Kidney tubule cell (primary cell): Measurements from ENCODE around the gene EXOSC1.
"Not testable (repeated sequence)": the region's sequence is repeated elsewhere in the genome, so short reads cannot be mapped to it uniquely, and the experiment has no call there.

Experiments
- DNase-seq: peaks from one replicate; pipeline ENCODE4 v3.0.0-alpha.2; 2018; ENCODE audit warnings: low spot score

EXOSC1 gene

DNA sequence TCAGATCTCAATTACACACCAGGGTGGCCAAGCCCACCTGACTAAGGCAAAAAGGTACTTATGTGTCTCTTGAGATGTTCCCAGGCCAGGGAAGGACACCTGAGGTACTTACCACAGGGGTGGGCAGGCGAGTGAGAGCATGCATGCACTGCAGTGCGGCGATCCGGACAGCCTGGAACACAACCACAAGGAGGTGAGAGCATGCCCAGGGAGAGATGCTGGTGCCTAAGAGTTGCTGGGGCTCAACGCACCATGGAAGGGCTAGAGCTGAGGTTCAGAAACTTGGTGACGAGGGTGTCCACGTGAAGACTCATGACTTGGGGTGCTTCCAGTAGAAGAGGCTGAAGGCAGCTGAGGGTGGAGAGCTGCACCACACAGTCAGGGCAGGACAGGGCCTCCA, 13.3 kb upstream of the EXOSC1 start:
- DNase-seq = no peak

DNA sequence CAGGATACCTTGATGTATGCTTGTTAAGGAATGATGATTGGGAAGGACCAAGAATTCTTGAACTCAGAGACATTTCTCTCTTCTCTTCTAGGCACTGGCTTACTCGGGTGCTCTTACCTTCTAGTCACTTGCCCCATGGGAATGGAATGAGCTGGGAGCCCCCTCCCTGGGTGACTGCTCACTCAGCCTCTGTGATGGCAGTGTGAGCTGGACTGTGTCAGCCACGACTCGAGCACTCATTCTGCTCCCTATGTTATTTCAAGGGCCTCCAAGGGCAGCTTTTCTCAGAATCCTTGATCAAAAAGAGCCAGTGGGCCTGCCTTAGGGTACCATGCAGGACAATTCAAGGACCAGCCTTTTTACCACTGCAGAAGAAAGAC, 10.9 kb upstream of the EXOSC1 start:
- DNase-seq = no peak

GRCh38 chr10:97456034-97456685, 10.4 kb upstream of the EXOSC1 start:
- no peak for DNase-seq

GRCh38 chr10:97454330-97455036, 8.7 kb upstream of the EXOSC1 start:
- no peak for DNase-seq

GRCh38 chr10:97452352-97452751, 6.5 kb upstream of the EXOSC1 start:
- no peak for DNase-seq

GRCh38 chr10:97451605-97452004, 5.8 kb upstream of the EXOSC1 start:
- DNase-seq = no peak

GRCh38 chr10:97450828-97451227, 5.0 kb upstream of the EXOSC1 start:
- DNase-seq = peak; percentile 66

GRCh38 chr10:97445357-97445721, 467 bp downstream of the EXOSC1 start:
- DNase-seq = no peak

DNA sequence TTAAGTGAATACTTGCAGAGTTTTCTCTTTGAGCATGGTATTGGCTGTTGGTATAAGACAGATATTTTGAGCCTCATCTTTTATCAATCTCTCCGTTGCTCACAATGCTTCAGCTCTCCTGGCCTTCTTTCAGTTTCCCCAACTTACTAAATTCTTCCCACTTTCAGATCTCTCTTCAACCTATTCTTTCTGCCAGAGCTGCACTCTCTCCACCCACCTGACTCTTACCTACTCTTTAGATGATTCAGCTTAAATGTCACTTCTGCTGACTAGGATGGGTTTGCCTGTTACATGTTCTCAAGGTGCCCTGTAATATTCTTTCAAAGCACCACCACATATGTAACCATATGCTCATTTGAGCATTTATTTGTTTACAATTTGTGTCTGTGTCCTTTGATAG, 1.6 kb downstream of the EXOSC1 start:
- no peak for DNase-seq

DNA sequence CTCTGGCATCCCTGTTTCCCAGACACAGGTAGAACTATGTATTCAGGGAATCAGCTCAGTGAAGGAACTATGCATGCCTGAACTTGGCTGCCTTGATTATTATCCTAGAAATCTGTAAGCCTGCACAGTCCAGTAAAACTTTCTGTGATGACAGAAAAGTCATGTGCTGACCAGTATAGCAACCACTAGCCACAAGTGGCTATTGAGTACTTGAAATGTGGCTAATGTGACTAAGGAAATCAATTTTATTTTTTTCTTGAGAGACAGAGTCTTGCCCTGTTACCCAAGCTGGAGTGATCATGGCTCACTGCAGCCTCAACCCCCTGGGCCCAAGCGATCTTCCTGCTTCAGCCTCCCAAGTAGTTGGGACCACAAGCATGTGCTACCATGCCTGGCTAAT, 3.5 kb downstream of the EXOSC1 start:
- DNase-seq = peak; percentile 67

DNA sequence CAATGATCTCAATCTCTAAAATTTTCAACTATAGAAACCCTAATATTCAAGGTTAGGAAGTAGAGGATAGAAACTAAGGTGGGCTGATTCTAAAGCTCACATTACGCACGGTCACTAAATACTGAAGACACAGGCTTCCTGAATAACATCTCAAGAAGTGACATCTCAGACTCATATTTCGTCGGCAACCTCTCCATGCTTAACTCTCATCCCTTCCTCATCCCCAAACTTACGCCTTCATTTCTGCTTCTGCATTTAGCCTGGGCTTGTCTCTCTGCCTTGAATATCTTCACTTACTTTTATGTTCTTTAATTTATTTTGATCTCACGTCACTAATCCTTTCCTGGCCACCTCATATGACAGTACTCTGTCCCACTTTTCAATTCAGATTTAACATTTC, 10.6 kb downstream of the EXOSC1 start:
- no peak for DNase-seq

- DNase-seq = no peak
Observed at GRCh38 chr10:97434557-97434956, 11.2 kb downstream of the EXOSC1 start.

DNA sequence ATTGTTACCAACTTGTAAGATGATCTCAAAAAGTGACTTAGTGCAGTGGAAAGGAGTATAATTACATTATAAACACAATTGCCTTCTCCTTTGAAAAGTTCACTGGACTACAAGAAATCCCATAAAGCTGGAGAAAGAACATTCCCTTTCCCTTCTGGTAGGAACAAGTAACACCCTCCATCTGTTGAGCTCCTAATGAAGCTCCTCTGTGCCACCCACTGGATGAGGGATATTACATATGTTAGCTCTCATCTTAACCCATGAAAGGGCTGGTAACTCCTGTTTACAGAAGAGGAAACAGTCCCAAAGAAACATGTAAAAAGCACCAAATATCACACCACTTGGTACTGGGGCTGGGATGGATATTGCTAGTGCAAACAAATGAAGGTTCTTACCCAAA, 11.8 kb downstream of the EXOSC1 start:
- no peak for DNase-seq

DNA sequence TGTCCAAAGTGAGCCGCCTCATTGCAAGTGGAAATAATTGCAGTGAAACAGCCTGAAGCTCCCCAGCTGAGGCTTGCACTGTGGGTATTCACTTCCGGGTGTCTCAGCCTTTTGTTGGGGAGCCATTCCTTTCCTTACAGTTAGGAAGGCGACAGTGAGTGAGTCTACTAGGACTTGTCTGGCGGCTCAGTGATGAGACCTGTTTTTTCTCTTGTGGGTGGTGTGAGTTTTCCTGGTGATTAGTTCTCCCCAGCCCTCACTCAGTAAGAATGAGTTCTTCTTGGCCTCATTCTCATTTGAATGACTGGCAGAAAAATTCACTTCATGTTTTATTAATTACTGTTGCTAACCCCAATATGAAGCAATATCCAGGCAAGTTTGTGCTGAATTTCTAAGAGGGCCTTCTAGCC, 17.2 kb downstream of the EXOSC1 start:
- peak; percentile 49 for DNase-seq

- peak; percentile 85 for DNase-seq
Observed at GRCh38 chr10:97427571-97428179, 18.1 kb downstream of the EXOSC1 start.

DNA sequence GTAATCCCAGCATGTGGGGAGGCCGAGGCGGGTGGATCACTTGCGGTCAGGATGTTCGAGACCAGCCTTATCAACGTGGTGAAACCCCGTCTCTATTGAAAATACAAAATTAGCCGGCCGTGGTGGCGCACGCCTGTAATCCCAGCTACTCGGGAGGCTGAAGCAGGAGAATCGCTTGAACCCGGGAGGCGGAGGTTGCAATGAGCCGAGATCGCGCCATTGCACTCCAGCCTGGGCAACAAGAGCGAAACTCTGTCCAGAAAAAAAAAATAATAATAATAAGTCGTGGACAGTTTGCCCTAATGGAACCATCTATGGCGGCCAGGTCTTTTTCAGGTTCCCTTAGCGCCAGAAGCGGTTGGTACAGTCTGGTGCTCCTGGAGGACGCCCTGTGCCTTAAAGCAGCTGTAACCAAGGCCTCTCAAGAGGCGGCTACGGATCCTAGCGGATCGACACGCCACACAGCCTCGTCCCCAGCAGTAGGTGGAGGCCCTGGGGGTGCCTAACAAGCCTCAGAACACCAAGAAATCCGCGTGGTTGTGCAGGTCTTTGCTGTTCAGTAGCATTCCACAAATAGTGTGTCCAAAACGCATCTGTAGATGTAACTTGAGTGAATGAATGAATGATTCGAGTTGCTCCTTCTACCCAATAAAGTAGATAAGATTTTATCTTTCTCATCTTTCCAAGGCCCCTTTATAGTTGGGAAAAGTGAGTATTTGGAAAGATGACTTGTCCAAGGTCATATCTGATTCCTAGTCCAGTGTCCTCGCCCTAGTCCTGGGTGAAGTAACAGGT, 18.8 kb downstream of the EXOSC1 start:
- DNase-seq = no peak

DNA sequence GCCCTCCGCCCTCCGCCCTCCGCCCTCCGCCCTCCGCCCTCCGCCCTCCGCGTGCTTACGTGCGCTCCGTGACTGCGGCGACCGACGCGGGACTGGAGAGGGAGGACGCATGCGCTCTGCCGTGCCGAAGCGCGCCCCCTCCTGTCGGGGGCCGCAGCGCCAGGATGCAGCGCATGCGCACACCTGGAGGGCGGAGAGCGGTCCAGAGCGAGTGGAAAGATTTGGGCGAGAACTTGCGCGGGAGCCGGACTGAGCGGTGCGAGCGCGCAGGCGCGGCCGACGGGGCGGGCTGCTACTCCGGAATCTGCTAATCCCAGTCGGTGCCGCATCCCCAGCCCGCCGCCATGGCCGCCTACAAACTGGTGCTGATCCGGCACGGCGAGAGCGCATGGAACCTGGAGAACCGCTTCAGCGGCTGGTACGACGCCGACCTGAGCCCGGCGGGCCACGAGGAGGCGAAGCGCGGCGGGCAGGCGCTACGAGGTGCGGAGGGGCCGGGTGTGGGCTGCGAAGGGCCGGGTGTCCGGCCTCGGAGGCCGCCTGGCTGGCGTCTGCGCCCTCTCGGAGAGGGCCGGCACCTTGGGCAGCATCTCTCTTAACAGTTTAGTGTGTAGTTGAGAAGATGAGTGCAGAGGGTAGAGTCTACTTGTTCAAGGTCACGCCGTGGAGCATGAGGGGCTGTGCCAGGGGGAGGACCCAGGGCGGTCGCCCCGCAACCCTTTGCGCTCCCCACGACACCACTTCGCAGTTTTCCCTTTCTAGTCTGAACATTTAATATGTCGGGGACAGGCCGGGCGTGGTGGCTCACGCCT, 19.6 kb downstream of the EXOSC1 start, which contains the start of gene PGAM1:
PGAM1 (plus strand) TSS at position 228 of the 812 bp plus-strand sequence; CDS start at position 345, 117 bp downstream.
- DNase-seq = peak; percentile 97

DNA sequence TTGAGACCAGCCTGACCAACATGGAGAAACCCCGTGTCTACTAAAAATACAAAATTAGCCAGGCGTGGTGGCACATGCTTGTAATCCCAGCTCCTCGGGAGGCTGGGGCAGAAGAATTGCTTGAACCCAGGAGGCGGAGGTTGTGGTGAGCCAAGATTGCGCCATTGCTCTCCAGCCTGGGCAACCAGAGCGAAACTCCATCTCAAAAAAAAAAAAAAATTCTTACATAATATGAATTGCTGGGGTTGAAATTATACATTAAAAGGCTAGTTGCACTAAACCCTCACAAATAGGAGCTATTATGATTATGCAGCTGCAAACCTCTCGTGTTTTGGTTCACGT, 22.1 kb downstream of the EXOSC1 start:
- not testable (repeated sequence) for DNase-seq

DNA sequence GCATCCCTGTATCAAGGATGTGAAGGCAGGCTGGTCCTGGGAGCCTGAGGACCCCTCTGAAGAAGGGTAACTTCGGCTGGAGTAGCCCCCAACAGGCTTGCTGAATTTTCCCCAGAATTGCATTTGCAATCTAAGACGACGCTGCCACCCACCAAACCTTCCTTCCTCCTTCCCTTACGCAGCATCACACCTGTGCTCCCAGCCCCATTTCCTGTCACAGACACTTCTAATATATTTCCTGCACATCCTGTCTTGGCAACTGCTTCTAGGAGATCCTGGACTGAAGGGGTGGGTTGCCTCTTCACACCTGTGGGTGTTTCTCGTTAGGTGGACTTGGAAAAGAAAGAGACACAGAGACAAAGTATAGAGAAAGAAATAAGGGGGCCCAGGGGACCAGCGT, 29.2 kb downstream of the EXOSC1 start:
- no peak for DNase-seq

- DNase-seq = peak; percentile 97
Observed at GRCh38 chr10:97412891-97413304, 32.9 kb downstream of the EXOSC1 start.

DNA sequence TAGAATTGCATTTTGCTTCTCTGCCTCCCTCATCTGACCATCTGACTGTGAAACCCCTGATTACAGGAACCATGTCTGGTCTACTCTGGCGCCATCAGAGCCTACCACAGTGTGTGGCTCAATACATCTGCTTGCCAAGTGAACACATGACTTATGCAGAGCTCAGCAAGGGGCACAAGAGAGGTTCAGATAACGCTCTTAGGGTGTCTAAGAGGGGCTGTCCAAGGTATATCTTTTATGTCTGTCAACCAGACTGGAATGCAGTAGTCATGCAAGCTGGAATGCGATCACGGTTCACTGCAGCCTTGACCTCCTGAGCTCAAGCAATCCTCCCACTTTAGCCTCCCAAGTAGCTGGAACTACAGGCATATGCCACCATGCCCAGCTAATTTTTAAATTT, 34.4 kb downstream of the EXOSC1 start:
- DNase-seq = peak; percentile 94

DNA sequence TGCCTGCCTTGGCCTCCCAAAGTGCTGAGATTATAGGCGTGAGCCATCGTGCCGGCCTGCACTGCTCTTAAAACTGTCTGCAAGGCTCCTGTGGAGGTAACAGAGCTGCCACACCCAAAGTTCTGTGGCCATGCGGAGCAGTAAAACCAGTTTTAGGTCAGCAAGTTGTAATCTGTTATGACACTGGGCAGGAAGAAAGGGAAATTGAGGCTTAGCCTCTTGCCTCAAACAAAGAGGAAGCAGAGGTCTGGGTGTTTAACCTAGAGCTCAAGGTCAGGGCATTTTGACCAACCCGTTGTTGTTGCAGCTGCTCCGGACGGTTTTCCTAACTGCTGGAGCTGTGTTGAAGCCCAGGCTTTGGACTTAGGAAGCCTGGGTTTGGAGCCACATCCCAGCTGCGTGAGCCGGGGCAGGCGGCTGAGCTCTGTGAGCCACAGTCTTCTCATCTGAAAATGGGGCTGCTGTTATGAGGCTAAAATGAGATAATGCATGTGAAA, 37.3 kb downstream of the EXOSC1 start:
- DNase-seq = no peak
